Body of pancreas (tissue), 4 donors: ENCODE data around the gene FOXP1.
"Not testable (repeated sequence)": the region's sequence is repeated elsewhere in the genome, so short reads cannot be mapped to it uniquely, and the experiment has no call there.

Source experiments
- CTCF ChIP-seq, 7 experiments: fragments of 450-650 bp in 4 of 7; fragments of 200-600 bp in 3 of 7; sonication (generic) in 3 of 7; IDR thresholded peaks; one replicate each; pipeline ENCODE4 v1.5.1; 2016 to 2019; ENCODE audit warnings: antibody characterized with exemption in 7 of 7
- POLR2A ChIP-seq, 3 donors: fragments of 450-650 bp; IDR thresholded peaks; one replicate each; pipeline ENCODE4 v1.6.1; 2016; ENCODE audit warnings: antibody characterized with exemption in 3 of 3, mild to moderate bottlenecking in 2 of 3

DNA sequence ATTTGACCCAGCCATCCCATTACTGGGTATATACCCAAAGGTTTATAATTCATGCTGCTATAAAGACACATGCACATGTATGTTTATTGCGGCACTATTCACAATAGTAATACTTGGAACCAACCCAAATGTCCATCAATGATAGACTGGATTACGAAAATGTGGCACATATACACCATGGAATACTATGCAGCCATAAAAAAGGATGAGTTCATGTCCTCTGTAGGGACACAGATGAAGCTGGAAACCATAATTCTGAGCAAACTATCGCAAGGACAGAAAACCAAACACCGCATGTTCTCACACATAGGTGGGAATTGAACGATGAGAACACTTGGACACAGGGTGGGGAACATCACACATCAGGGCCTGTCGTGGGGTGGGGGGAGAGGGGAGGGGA lies 568.9 kb downstream of the FOXP1 start:
- TF ChIP-seq CTCF, POLR2A (IDR thresholded peaks at IDR 0.05): not testable (repeated sequence)
